OCI-LY3 (cell line): ENCODE results near the gene C1QTNF12.

Experiments used
- H2AFZ ChIP-seq: fragments of 200-600, 300-600 bp; shearing (Covaris generic); 2 replicates; pipeline ENCODE4 v1.6.0; 2014; ENCODE audit warnings: antibody characterized with exemption, low read depth, low read length
- H3K27ac ChIP-seq: fragments of 200-600, 300-600 bp; sonication (generic); 2 replicates; pipeline ENCODE4 v1.5.1; 2014; ENCODE audit warnings: mild to moderate bottlenecking, low read length, moderate library complexity, mixed read lengths
- H3K27me3 ChIP-seq: fragments of 200-600, 300-600 bp; sonication (generic); 2 replicates; pipeline ENCODE4 v1.6.1; 2014; ENCODE audit warnings: low read depth, low read length, mixed read lengths
- H3K36me3 ChIP-seq: fragments of 200-600, 300-600 bp; sonication (generic); replicated peaks from 2 replicates; pipeline ENCODE3; 2014; ENCODE audit warnings: low read depth, low read length, mixed read lengths
- H3K4me1 ChIP-seq: fragments of 300-600, 200-600 bp; sonication (generic); 2 replicates; pipeline ENCODE4 v1.6.1; 2014; ENCODE audit warnings: low read length, mixed read lengths
- H3K4me2 ChIP-seq: fragments of 200-600, 300-600 bp; sonication (generic); 2 replicates; pipeline ENCODE4 v1.6.1; 2014; ENCODE audit warnings: low read length, mixed read lengths
- H3K4me3 ChIP-seq: fragments of 300-600, 200-600 bp; sonication (generic); 2 replicates; pipeline ENCODE4 v1.5.1; 2014; ENCODE audit warnings: antibody characterized with exemption, mild to moderate bottlenecking, low read length, moderate library complexity
- H3K79me2 ChIP-seq: fragments of 300-600, 200-600 bp; shearing (Covaris generic); 2 replicates; pipeline ENCODE4 v1.6.1; 2014; ENCODE audit warnings: mild to moderate bottlenecking, low read length, mixed read lengths
- H3K9ac ChIP-seq: fragments of 300-600, 200-600 bp; shearing (Covaris generic); 2 replicates; pipeline ENCODE4 v1.6.0; 2014; ENCODE audit warnings: mild to moderate bottlenecking, low read length, moderate library complexity
- H3K9me3 ChIP-seq: fragments of 200-600, 300-600 bp; shearing (Covaris generic); 2 replicates; pipeline ENCODE4 v1.6.1; 2014; ENCODE audit warnings: low read length, mixed read lengths; ENCODE audit not compliant: insufficient read depth
- H4K20me1 ChIP-seq: fragments of 200-600, 300-600 bp; sonication (generic); 2 replicates; pipeline ENCODE4 v1.6.1; 2016; ENCODE audit warnings: low read length, mixed read lengths; ENCODE audit not compliant: insufficient read depth
- CTCF ChIP-seq: fragments of 200-600, 300-600 bp; sonication (generic); IDR thresholded peaks from 2 replicates; pipeline ENCODE4 v1.5.1; 2014; ENCODE audit warnings: antibody characterized with exemption, low read length, low read depth
- EZH2phosphoT487 ChIP-seq: fragments of 200-600 bp; shearing (Covaris generic); IDR thresholded peaks from 2 replicates; pipeline ENCODE4 v1.6.1; 2018; ENCODE audit warnings: antibody characterized with exemption, mixed run types, low read depth

Gene C1QTNF12

GRCh38 chr1:1236176-1236763, 10.3 kb downstream of the C1QTNF12 start:
- no peak overlapping the region for H3K9ac ChIP-seq
- H3K4me1 ChIP-seq, result peaks cover 8% of the 10 kb centered on the region
- peaks cover 28% of the 10 kb centered on the region for H3K79me2 ChIP-seq
- no peaks in the 10 kb centered on the region for H3K9me3 ChIP-seq
- peaks cover 20% of the 10 kb centered on the region for H3K36me3 ChIP-seq
- H3K4me2 ChIP-seq, result no peak overlapping the region
- 0 out of 2 replicates have a peak, but pooled peaks cover 3% of the 10 kb centered on the region for H3K27me3 ChIP-seq
- H3K4me3 ChIP-seq, result no peak overlapping the region
- H4K20me1 ChIP-seq, result peaks cover 8% of the 10 kb centered on the region; the same call in 1 of the 2 replicates
- TF ChIP-seq CTCF (no peak), EZH2phosphoT487 (no peak)
- no peak overlapping the region for H2AFZ ChIP-seq
- no peak overlapping the region for H3K27ac ChIP-seq

GRCh38 chr1:1235016-1235744, 11.3 kb downstream of the C1QTNF12 start:
- TF ChIP-seq CTCF (no peak), EZH2phosphoT487 (no peak)
- Histone ChIP-seq H3K4me1 (peaks cover 14% of the 10 kb centered on the region), H3K9ac (no peak overlapping the region), H3K9me3 (no peaks in the 10 kb centered on the region), H3K27me3 (0 out of 2 replicates have a peak, but pooled peaks cover 3% of the 10 kb centered on the region), H2AFZ (no peak overlapping the region), H3K4me3 (no peak overlapping the region), H3K4me2 (no peak overlapping the region), H3K36me3 (peaks cover 20% of the 10 kb centered on the region), H3K27ac (no peak overlapping the region), H4K20me1 (peaks cover 8% of the 10 kb centered on the region; the same call in 1 of the 2 replicates), H3K79me2 (peaks cover 38% of the 10 kb centered on the region)

GRCh38 chr1:1234180-1234808, 12.2 kb downstream of the C1QTNF12 start:
- Histone ChIP-seq H2AFZ (no peak overlapping the region), H3K9me3 (no peaks in the 10 kb centered on the region), H3K27ac (no peak overlapping the region), H3K36me3 (peaks cover 21% of the 10 kb centered on the region), H4K20me1 (peaks cover 8% of the 10 kb centered on the region; the same call in 1 of the 2 replicates), H3K79me2 (peaks cover 47% of the 10 kb centered on the region), H3K4me1 (peaks cover 16% of the 10 kb centered on the region), H3K9ac (no peak overlapping the region), H3K4me3 (no peak overlapping the region), H3K27me3 (no peaks in the 10 kb centered on the region), H3K4me2 (no peak overlapping the region)
- TF ChIP-seq CTCF, result no peak
- no peak for TF ChIP-seq EZH2phosphoT487

- H3K4me2 ChIP-seq, result no peak overlapping the region
- peaks cover 29% of the 10 kb centered on the region for H3K36me3 ChIP-seq
- no peak overlapping the region for H3K9ac ChIP-seq
- H3K4me3 ChIP-seq, result no peak overlapping the region
- peaks cover 55% of the 10 kb centered on the region for H3K79me2 ChIP-seq
- no peaks in the 10 kb centered on the region for H3K27me3 ChIP-seq
- peaks cover 16% of the 10 kb centered on the region for H3K4me1 ChIP-seq
- H3K27ac ChIP-seq, result no peak overlapping the region
- H4K20me1 ChIP-seq, result peaks cover 10% of the 10 kb centered on the region; the same call in 1 of the 2 replicates
- TF ChIP-seq EZH2phosphoT487, result no peak
- no peak for TF ChIP-seq CTCF
- H2AFZ ChIP-seq, result no peak overlapping the region
- no peaks in the 10 kb centered on the region for H3K9me3 ChIP-seq
Measured at GRCh38 chr1:1233567-1233892, 13.0 kb downstream of the C1QTNF12 start.
